ENCODE results near the gene THBD. TPM values are rescaled to one million over a fixed set of nuclear protein-coding genes. Genes with fewer than 3 reads are reported as not detected.
A peak's percentile ranks its signal among the peaks of the same experiment; 100 is the strongest.

The THBD gene
- total and polyA plus RNA-seq, 2 experiments from 2014 or later = 5.9 to 15.6 TPM

DNA sequence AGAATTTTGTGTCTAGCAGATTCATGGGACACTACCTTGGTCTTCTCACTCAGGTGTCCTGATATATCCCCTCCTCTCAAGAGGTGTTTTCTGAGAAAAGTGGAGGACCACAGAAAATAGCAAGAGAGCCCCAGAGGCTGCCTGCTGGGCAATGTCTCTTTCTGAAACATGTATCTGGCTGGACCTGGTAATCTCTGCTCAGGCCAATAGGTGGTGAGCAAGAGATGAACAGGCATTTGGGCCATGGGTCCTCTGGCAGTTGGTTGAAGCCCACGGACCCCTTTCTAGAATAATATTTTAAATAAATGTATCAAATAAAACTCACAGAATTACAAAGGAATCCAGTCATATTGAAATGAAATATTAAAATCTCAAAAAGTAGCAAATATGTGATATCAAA is 8.8 kb upstream of the THBD start:
- Histone ChIP-seq H3K4me2 (ENCODE audit: unreplicated experiment) (no peak overlapping the region), H3K9me3 (ENCODE audit: low read depth) (no peaks in the 10 kb centered on the region), H4K20me1 (ENCODE audit: insufficient read depth) (no peaks in the 10 kb centered on the region), H3K9me2 (ENCODE audit: insufficient read depth) (no peaks in the 10 kb centered on the region), H3K36me3 (ENCODE audit: low read depth) (no peaks in the 10 kb centered on the region), H3K4me3 (no peak overlapping the region), H3K79me2 (ENCODE audit: insufficient read depth) (no peaks in the 10 kb centered on the region), H3K27me3 (replicated peaks; ENCODE audit: insufficient read depth) (no peaks in the 10 kb centered on the region), H3K9ac (no peak overlapping the region), H3F3A (ENCODE audit: insufficient read depth) (peaks cover 16% of the 10 kb centered on the region), H2AFZ (no peak overlapping the region), H3K27ac (no peak overlapping the region), H3K4me1 (ENCODE audit: insufficient read depth) (peaks cover 11% of the 10 kb centered on the region)
- in situ Hi-C loops (cut with MboI) = loop anchor here (10.0 to 25.0 kb wide), 2 partner anchors 179 to 277 kb away; no protein-coding TSS in a partner anchor
- no peak for DNase-seq
- WGBS, 2 experiments (ENCODE audit: low coverage in 1 of 2, low lambda C conversion rate in 2 of 2, missing lambda C conversion rate in 2 of 2) = 76 to 88% methylated on average over 1 of the region's 1 CpG
- TF ChIP-seq EZH2phosphoT487 (IDR thresholded peaks at IDR 0.05; ENCODE audit: insufficient read depth, low read depth) (no peak), EZH2 (IDR thresholded peaks at IDR 0.05; ENCODE audit: insufficient read depth, poor library complexity, severe bottlenecking) (no peak)

DNA sequence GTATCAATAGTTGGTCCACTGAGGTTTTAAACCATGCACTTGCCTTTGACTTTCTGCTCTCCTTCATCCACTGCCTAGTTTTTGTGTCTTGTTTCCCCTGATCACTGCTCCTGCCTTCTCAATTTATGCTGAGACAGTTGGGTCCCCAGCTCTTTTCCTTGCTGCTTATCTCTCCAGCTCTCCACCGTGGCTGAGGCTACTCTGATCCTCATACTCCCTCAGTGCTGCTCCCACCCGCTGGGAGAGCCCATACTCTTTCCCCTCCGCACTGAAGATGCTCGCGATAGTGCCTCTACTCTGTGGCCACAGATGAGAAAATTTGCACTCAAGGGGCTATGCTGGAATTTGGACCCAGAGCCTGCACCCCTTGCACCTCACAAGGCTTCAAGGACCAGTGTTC is 3.4 kb upstream of the THBD start:
- Histone ChIP-seq H3K4me1 (ENCODE audit: insufficient read depth) (no peaks in the 10 kb centered on the region), H3K9ac (no peak overlapping the region), H2AFZ (no peak overlapping the region), H3K36me3 (ENCODE audit: low read depth) (no peaks in the 10 kb centered on the region), H4K20me1 (ENCODE audit: insufficient read depth) (no peaks in the 10 kb centered on the region), H3K79me2 (ENCODE audit: insufficient read depth) (no peaks in the 10 kb centered on the region), H3K4me3 (no peak overlapping the region), H3F3A (ENCODE audit: insufficient read depth) (peaks cover 5% of the 10 kb centered on the region; the same call in 1 of the 2 replicates), H3K9me2 (ENCODE audit: insufficient read depth) (no peaks in the 10 kb centered on the region), H3K27ac (no peak overlapping the region), H3K9me3 (ENCODE audit: low read depth) (no peaks in the 10 kb centered on the region), H3K27me3 (replicated peaks; ENCODE audit: insufficient read depth) (no peaks in the 10 kb centered on the region), H3K4me2 (ENCODE audit: unreplicated experiment) (no peak overlapping the region)
- TF ChIP-seq EZH2 (IDR thresholded peaks at IDR 0.05; ENCODE audit: insufficient read depth, poor library complexity, severe bottlenecking) = no peak
- TF ChIP-seq EZH2phosphoT487 (IDR thresholded peaks at IDR 0.05; ENCODE audit: insufficient read depth, low read depth) = no peak
- in situ Hi-C loops (cut with MboI) = loop anchor here (10.0 to 25.0 kb wide), 2 partner anchors 184 to 282 kb away; no protein-coding TSS in a partner anchor
- WGBS, 2 experiments (ENCODE audit: low coverage in 1 of 2, low lambda C conversion rate in 2 of 2, missing lambda C conversion rate in 2 of 2) = 93 to 98% methylated on average over 5 of the region's 5 CpGs
- DNase-seq = no peak

DNA sequence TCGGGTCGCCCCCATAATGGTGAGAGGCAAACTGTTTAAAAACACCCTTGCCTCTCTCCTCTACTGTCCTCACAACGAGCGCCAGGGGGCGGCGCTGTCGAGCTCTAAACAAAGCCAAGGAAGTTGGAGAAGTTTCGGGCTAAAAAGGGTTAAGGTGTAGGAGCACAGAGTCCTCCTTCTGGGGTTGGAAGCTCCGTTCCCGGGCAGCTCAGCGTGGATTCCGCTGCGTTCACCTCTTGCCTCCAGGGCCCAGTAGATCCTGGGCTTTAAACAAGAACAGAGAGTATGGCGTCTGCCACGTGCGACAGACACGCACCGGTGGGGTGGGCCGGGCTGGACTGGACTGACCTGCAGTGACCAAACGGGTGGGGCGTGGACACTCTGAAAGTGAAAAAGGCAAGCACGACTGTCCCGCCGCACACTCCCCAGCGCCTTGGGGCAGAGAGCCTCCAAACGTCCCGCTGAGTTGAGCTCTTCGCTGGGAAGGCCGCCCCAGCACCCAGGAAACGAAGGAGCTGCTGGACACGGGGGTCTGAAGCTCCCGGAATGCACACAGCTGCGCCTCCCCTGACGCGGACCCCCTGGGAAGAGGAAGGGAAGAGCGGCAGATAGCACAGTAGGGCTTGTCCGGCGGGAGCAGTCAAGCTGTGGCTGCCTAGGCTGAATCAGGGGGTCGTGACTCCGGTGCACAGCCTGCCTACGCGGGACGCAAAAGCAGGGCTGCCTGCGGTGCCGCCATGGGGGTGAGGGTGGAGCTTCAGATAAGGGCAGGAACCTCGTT is 1.6 kb upstream of the THBD start:
- H3F3A ChIP-seq (ENCODE audit: insufficient read depth) = peaks cover 13% of the 10 kb centered on the region
- no peaks in the 10 kb centered on the region for H4K20me1 ChIP-seq (ENCODE audit: insufficient read depth)
- H3K4me1 ChIP-seq (ENCODE audit: insufficient read depth) = peaks cover 8% of the 10 kb centered on the region; the same call in 1 of the 2 replicates
- 10 to 12% methylated on average over 42 to 46 of the region's 46 CpGs for WGBS, 2 experiments (ENCODE audit: low coverage in 1 of 2, low lambda C conversion rate in 2 of 2, missing lambda C conversion rate in 2 of 2)
- peak overlapping the region; percentile 94 for H3K4me2 ChIP-seq (ENCODE audit: unreplicated experiment)
- peak overlapping the region; percentile 85 for H3K9ac ChIP-seq
- H3K9me2 ChIP-seq (ENCODE audit: insufficient read depth) = no peaks in the 10 kb centered on the region
- peak overlapping the region; percentile 41 for H3K27ac ChIP-seq
- peak; percentile 89 for DNase-seq
- H2AFZ ChIP-seq = peak overlapping the region; percentile 94
- no peaks in the 10 kb centered on the region for H3K36me3 ChIP-seq (ENCODE audit: low read depth)
- peaks cover 5% of the 10 kb centered on the region for H3K79me2 ChIP-seq (ENCODE audit: insufficient read depth)
- in situ Hi-C loops (cut with MboI) = loop anchor here (10.0 to 25.0 kb wide), 2 partner anchors 186 to 284 kb away; no protein-coding TSS in a partner anchor
- H3K4me3 ChIP-seq = peak overlapping the region; percentile 77
- no peaks in the 10 kb centered on the region for H3K9me3 ChIP-seq (ENCODE audit: low read depth)
- TF ChIP-seq EZH2 (IDR thresholded peaks at IDR 0.05; ENCODE audit: insufficient read depth, poor library complexity, severe bottlenecking) = no peak
- no peak for TF ChIP-seq EZH2phosphoT487 (IDR thresholded peaks at IDR 0.05; ENCODE audit: insufficient read depth, low read depth)
- no peaks in the 10 kb centered on the region for H3K27me3 ChIP-seq (replicated peaks; ENCODE audit: insufficient read depth)

DNA sequence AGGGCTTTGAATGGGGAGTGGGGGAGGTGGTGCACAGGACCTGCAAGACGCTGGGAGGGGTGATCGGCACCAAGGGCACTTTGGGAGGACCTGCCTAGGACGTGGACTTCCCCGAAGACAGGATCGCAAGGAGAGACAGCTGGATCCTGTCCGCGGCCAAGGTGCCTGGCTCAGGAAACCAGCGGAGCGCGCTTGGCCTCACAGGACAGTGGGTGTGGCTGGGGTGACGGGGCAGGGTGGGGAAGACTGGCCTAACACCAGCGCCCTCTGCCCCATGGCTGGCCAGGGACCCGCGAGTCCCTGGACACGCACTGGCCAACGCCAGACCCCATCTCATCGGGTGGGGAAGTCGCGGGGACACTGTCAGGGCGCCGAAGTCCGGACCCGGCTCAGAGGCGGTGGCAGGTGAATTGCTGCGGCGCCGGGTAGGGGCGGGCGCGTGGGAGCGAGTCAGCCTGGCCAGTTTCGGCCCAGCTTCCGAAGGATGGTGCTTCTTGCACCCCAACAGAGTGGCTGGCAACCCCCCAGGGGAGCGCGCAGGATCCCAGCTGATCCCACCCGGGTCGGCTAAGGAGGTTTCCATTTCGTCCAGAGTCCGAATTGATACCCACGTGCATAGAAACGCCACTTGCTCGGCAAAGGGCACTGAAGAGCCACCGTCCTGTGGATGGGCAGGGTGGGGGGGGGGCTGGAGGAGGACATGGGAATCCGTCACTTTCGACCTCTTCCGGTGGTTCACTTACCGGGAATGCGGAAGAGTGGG is 785 bp upstream of the THBD start:
- H3K27ac ChIP-seq = peak overlapping the region; percentile 47
- in situ Hi-C loops (cut with MboI) = loop anchor here (10.0 to 25.0 kb wide), 2 partner anchors 187 to 285 kb away; no protein-coding TSS in a partner anchor
- H3K4me3 ChIP-seq = peak overlapping the region; percentile 77
- 1 to 2% methylated on average over 38 to 39 of the region's 48 CpGs for WGBS, 2 experiments (ENCODE audit: low coverage in 1 of 2, low lambda C conversion rate in 2 of 2, missing lambda C conversion rate in 2 of 2)
- H3K36me3 ChIP-seq (ENCODE audit: low read depth) = no peaks in the 10 kb centered on the region
- H3K9ac ChIP-seq = peak overlapping the region; percentile 85
- H3K9me2 ChIP-seq (ENCODE audit: insufficient read depth) = no peaks in the 10 kb centered on the region
- peak overlapping the region; percentile 94 for H3K4me2 ChIP-seq (ENCODE audit: unreplicated experiment)
- peaks cover 5% of the 10 kb centered on the region for H3K79me2 ChIP-seq (ENCODE audit: insufficient read depth)
- no peaks in the 10 kb centered on the region for H4K20me1 ChIP-seq (ENCODE audit: insufficient read depth)
- peak; percentile 68 for DNase-seq
- H3K27me3 ChIP-seq (replicated peaks; ENCODE audit: insufficient read depth) = no peaks in the 10 kb centered on the region
- no peaks in the 10 kb centered on the region for H3K9me3 ChIP-seq (ENCODE audit: low read depth)
- TF ChIP-seq EZH2 (IDR thresholded peaks at IDR 0.05; ENCODE audit: insufficient read depth, poor library complexity, severe bottlenecking) (no peak), EZH2phosphoT487 (IDR thresholded peaks at IDR 0.05; ENCODE audit: insufficient read depth, low read depth) (no peak)
- H3K4me1 ChIP-seq (ENCODE audit: insufficient read depth) = peaks cover 10% of the 10 kb centered on the region; the same call in 1 of the 2 replicates
- peaks cover 21% of the 10 kb centered on the region for H3F3A ChIP-seq (ENCODE audit: insufficient read depth)
- peak overlapping the region; percentile 94 for H2AFZ ChIP-seq

All from GM23248 (cell line).